Measurements from ENCODE around the gene MCTP1.

The MCTP1 gene

DNA sequence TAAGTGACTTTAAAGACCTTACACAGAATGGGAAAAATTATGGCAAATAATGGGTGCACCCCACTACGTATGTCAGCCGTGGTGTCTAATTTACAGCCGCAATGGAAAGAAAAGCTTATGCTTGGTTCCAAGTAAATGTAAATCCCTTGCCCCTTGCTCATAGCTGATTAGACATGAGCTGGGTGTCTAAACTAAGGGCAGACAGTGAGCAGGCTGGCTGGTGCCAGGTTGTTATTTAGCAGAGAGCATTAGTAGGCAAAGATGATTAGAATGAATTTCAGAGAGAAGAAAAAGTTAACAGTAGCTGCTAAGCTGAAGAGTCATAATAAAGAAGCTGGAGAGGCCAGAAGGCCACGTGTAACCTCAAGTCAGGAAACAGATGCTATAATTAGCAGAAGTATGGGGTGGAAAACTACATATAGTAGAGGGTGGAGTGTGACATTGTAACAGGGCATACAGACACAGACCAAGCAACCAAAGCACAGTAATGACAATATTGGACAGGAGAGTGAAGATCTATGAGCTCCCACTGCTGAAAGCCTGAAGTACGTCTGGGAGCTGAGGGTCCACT, 257.7 kb downstream of the MCTP1 start:
- TF ChIP-seq, protein P1, sequence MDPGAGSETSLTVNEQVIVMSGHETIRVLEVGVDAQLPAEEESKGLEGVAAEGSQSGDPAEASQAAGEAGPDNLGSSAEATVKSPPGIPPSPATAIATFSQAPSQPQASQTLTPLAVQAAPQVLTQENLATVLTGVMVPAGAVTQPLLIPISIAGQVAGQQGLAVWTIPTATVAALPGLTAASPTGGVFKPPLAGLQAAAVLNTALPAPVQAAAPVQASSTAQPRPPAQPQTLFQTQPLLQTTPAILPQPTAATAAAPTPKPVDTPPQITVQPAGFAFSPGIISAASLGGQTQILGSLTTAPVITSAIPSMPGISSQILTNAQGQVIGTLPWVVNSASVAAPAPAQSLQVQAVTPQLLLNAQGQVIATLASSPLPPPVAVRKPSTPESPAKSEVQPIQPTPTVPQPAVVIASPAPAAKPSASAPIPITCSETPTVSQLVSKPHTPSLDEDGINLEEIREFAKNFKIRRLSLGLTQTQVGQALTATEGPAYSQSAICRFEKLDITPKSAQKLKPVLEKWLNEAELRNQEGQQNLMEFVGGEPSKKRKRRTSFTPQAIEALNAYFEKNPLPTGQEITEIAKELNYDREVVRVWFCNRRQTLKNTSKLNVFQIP (CRISPR knock-in tag; IDR thresholded peaks at IDR 0.05; ENCODE audit: borderline replicate concordance, low read depth): no peak
- TF ChIP-seq TCF4 (CRISPR knock-in tag; IDR thresholded peaks at IDR 0.05; ENCODE audit: borderline replicate concordance): no peak
- no peak for TF ChIP-seq RARB (CRISPR knock-in tag; IDR thresholded peaks at IDR 0.05)
- no peak for TF ChIP-seq ZFP3 (CRISPR knock-in tag; IDR thresholded peaks at IDR 0.05)
- TF ChIP-seq, protein P2, sequence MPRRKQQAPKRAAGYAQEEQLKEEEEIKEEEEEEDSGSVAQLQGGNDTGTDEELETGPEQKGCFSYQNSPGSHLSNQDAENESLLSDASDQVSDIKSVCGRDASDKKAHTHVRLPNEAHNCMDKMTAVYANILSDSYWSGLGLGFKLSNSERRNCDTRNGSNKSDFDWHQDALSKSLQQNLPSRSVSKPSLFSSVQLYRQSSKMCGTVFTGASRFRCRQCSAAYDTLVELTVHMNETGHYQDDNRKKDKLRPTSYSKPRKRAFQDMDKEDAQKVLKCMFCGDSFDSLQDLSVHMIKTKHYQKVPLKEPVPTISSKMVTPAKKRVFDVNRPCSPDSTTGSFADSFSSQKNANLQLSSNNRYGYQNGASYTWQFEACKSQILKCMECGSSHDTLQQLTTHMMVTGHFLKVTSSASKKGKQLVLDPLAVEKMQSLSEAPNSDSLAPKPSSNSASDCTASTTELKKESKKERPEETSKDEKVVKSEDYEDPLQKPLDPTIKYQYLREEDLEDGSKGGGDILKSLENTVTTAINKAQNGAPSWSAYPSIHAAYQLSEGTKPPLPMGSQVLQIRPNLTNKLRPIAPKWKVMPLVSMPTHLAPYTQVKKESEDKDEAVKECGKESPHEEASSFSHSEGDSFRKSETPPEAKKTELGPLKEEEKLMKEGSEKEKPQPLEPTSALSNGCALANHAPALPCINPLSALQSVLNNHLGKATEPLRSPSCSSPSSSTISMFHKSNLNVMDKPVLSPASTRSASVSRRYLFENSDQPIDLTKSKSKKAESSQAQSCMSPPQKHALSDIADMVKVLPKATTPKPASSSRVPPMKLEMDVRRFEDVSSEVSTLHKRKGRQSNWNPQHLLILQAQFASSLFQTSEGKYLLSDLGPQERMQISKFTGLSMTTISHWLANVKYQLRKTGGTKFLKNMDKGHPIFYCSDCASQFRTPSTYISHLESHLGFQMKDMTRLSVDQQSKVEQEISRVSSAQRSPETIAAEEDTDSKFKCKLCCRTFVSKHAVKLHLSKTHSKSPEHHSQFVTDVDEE (CRISPR knock-in tag; IDR thresholded peaks at IDR 0.05): no peak
- TF ChIP-seq OSR1 (CRISPR knock-in tag; IDR thresholded peaks at IDR 0.05): no peak
- no peak for TF ChIP-seq TOX (CRISPR knock-in tag; IDR thresholded peaks at IDR 0.05; ENCODE audit: borderline replicate concordance)
- TF ChIP-seq GLIS3 (CRISPR knock-in tag; IDR thresholded peaks at IDR 0.05): no peak
- no peak for TF ChIP-seq ISL1 (CRISPR knock-in tag; IDR thresholded peaks at IDR 0.05)
- TF ChIP-seq ZNF565 (CRISPR knock-in tag; conservative IDR thresholded peaks at IDR 0.05; ENCODE audit: low read depth): no peak
- no peak for TF ChIP-seq PPARA (CRISPR knock-in tag; IDR thresholded peaks at IDR 0.05; ENCODE audit: borderline replicate concordance)
- no peak for TF ChIP-seq ZNF8 (CRISPR knock-in tag; IDR thresholded peaks at IDR 0.05)
- no peak for TF ChIP-seq BACH2 (CRISPR knock-in tag; IDR thresholded peaks at IDR 0.05; ENCODE audit: borderline replicate concordance)
- TF ChIP-seq, protein P3, sequence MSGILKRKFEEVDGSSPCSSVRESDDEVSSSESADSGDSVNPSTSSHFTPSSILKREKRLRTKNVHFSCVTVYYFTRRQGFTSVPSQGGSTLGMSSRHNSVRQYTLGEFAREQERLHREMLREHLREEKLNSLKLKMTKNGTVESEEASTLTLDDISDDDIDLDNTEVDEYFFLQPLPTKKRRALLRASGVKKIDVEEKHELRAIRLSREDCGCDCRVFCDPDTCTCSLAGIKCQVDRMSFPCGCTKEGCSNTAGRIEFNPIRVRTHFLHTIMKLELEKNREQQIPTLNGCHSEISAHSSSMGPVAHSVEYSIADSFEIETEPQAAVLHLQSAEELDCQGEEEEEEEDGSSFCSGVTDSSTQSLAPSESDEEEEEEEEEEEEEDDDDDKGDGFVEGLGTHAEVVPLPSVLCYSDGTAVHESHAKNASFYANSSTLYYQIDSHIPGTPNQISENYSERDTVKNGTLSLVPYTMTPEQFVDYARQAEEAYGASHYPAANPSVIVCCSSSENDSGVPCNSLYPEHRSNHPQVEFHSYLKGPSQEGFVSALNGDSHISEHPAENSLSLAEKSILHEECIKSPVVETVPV (CRISPR knock-in tag; IDR thresholded peaks at IDR 0.05): no peak
- no peak for ATAC-seq

- no peak for ATAC-seq
- no peak for TF ChIP-seq TOX (CRISPR knock-in tag; IDR thresholded peaks at IDR 0.05; ENCODE audit: borderline replicate concordance)
- no peak for TF ChIP-seq RARB (CRISPR knock-in tag; IDR thresholded peaks at IDR 0.05)
- TF ChIP-seq ARNTL (CRISPR knock-in tag; IDR thresholded peaks at IDR 0.05; ENCODE audit: borderline replicate concordance, low read depth): no peak
- TF ChIP-seq ESRRG (CRISPR knock-in tag; IDR thresholded peaks at IDR 0.05): no peak
- no peak for TF ChIP-seq ZNF8 (CRISPR knock-in tag; IDR thresholded peaks at IDR 0.05)
Measured at GRCh38 chr5:95026718-95027117, 258.2 kb downstream of the MCTP1 start.

DNA sequence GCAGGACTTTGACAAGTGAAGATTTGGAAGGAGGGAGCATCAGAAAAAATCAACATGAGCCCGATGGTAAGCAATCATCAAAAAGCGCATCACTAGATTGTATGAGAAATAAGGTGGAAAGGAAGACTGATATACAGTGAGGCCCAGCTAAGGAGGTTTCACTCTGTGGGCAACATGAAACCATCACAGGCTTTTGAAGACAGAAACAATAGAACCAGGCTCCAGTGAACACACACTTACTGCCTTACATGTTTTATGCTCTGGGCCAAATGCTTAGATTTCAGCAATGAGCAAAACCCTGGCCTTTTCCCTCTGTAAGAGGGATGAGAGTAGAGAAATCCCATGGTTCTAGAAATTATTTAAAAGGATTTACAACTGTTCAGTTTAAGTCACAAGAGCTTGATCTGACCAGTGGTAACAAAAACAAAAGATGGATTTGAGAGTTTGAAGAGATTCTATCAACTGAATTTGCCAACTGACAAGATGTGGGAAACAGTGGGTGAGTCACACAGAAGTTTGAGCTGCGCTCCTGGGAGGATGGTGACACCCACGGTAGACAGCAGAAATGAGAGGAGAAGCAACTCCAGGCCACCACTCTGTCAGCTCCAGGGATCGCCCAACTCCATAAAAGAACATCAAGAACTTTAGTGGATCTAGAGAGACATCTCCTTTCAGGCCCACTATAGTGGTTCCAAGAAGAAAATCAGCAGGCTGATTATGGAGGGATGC, 261.8 kb downstream of the MCTP1 start:
- peak; percentile 45; the same call in 1 of the 3 replicates for ATAC-seq
- TF ChIP-seq TCF4 (CRISPR knock-in tag; IDR thresholded peaks at IDR 0.05; ENCODE audit: borderline replicate concordance) (no peak), ZNF8 (CRISPR knock-in tag; IDR thresholded peaks at IDR 0.05) (no peak), BACH2 (CRISPR knock-in tag; IDR thresholded peaks at IDR 0.05; ENCODE audit: borderline replicate concordance) (no peak), RARB (CRISPR knock-in tag; IDR thresholded peaks at IDR 0.05) (no peak), SNAI2 (CRISPR knock-in tag; IDR thresholded peaks at IDR 0.05) (no peak)
- TF ChIP-seq, protein P2 (CRISPR knock-in tag; IDR thresholded peaks at IDR 0.05): no peak
- TF ChIP-seq, protein P3 (CRISPR knock-in tag; IDR thresholded peaks at IDR 0.05): no peak

Measured in SK-N-SH treated with all-trans-retinoic acid at 6 μM for 48 hours (cell line).